WTC11 (cell line): Measurements from ENCODE around the gene TOP2A. TPM values are rescaled to one million over a fixed set of nuclear protein-coding genes. Genes with fewer than 3 reads are reported as not detected.

ENCODE experiments used
- ATAC-seq: fragments of 200-7000 bp; cut with Tn5 transposase; 2 replicates; pipeline ENCODE4 v1.10.0; 2021; ENCODE audit warnings: mild to moderate bottlenecking, moderate library complexity
- CTCF ChIA-PET: fragments of 300-600 bp; sonication (Branson Sonifier 250); formaldehyde crosslinking; loops from one replicate; lab custom pipeline; 2021; ENCODE audit warnings: antibody characterized with exemption; lab: Charles Lee
- POLR2A ChIA-PET: fragments of 350-600 bp; sonication (Branson Sonifier 250); formaldehyde crosslinking; loops from one replicate; lab custom pipeline; 2021; ENCODE audit warnings: antibody characterized with exemption; lab: Charles Lee
- DNase-seq: peaks from one replicate; pipeline ENCODE4 v3.0.0; 2021; ENCODE audit warnings: low spot score
- H3K27ac Mint-ChIP-seq: 2 replicates; pipeline ENCODE4 v1.8.0; 2021; ENCODE audit warnings: mixed read lengths
- H3K27me3 Mint-ChIP-seq: 2 replicates; pipeline ENCODE4 v1.8.0; 2021; ENCODE audit warnings: low read depth, mild to moderate bottlenecking, moderate library complexity, mixed read lengths
- H3K36me3 Mint-ChIP-seq: 2 replicates; pipeline ENCODE4 v1.8.0; 2021; ENCODE audit warnings: mixed read lengths
- H3K4me1 Mint-ChIP-seq: 2 replicates; pipeline ENCODE4 v1.8.0; 2022; ENCODE audit warnings: mixed read lengths
- H3K4me3 Mint-ChIP-seq: 2 replicates; pipeline ENCODE4 v1.8.0; 2021; ENCODE audit warnings: mild to moderate bottlenecking, moderate library complexity, mixed read lengths
- H3K9me3 Mint-ChIP-seq: 2 replicates; pipeline ENCODE4 v1.8.0; 2021; ENCODE audit warnings: mixed read lengths
- ARID4B ChIP-seq: sonication (generic); formaldehyde crosslinking; IDR thresholded peaks from 2 replicates; pipeline ENCODE4 v1.8.0; 2023; ENCODE audit warnings: missing genetic modification reagents, mild to moderate bottlenecking, borderline replicate concordance
- CREM ChIP-seq: sonication (generic); formaldehyde crosslinking; IDR thresholded peaks from 2 replicates; pipeline ENCODE4 v1.8.1; 2022; ENCODE audit warnings: mild to moderate bottlenecking, missing genetic modification reagents, moderate library complexity
- E2F5 ChIP-seq: sonication (generic); formaldehyde crosslinking; IDR thresholded peaks from 2 replicates; pipeline ENCODE4 v1.8.1; 2022; ENCODE audit warnings: mild to moderate bottlenecking, moderate library complexity, missing genetic modification reagents
- ETV6 ChIP-seq: sonication (generic); formaldehyde crosslinking; IDR thresholded peaks from 2 replicates; pipeline ENCODE4 v1.8.1; 2022; ENCODE audit warnings: mild to moderate bottlenecking, missing genetic modification reagents
- FOXJ3 ChIP-seq: sonication (generic); formaldehyde crosslinking; IDR thresholded peaks from 2 replicates; pipeline ENCODE4 v1.9.0; 2021; ENCODE audit warnings: missing genetic modification reagents, mild to moderate bottlenecking, borderline replicate concordance
- FOXP4 ChIP-seq: sonication (generic); formaldehyde crosslinking; IDR thresholded peaks from 2 replicates; pipeline ENCODE4 v1.8.0; 2022; ENCODE audit warnings: mild to moderate bottlenecking, missing genetic modification reagents
- GABPB1 ChIP-seq: sonication (generic); formaldehyde crosslinking; IDR thresholded peaks from 2 replicates; pipeline ENCODE4 v1.8.1; 2023; ENCODE audit warnings: mild to moderate bottlenecking, missing genetic modification reagents
- GTF2I ChIP-seq: fragments of 250-450 bp; sonication (Bioruptor Pico); conservative IDR thresholded peaks from 2 replicates; pipeline ENCODE4 v1.4.0; 2021; ENCODE audit warnings: mild to moderate bottlenecking
- HMGA2 ChIP-seq: fragments of 250-450 bp; sonication (Bioruptor Pico); IDR thresholded peaks from 2 replicates; pipeline ENCODE4 v1.4.0; 2021; ENCODE audit warnings: mild to moderate bottlenecking, moderate library complexity
- HMGXB4 ChIP-seq: sonication (generic); formaldehyde crosslinking; IDR thresholded peaks from 2 replicates; pipeline ENCODE4 v1.8.1; 2023; ENCODE audit warnings: mild to moderate bottlenecking, moderate library complexity, missing genetic modification reagents
- NFE2L1 ChIP-seq: sonication (generic); formaldehyde crosslinking; IDR thresholded peaks from 2 replicates; pipeline ENCODE4 v1.8.1; 2023; ENCODE audit warnings: missing genetic modification reagents
- NR3C1 ChIP-seq: sonication (generic); formaldehyde crosslinking; conservative IDR thresholded peaks from 2 replicates; pipeline ENCODE4 v1.8.1; 2023; ENCODE audit warnings: low read depth, mild to moderate bottlenecking, missing genetic modification reagents
- PREB ChIP-seq: sonication (generic); formaldehyde crosslinking; IDR thresholded peaks from 2 replicates; pipeline ENCODE4 v1.8.1; 2022; ENCODE audit warnings: mild to moderate bottlenecking, missing genetic modification reagents, moderate library complexity, borderline replicate concordance
- RELA ChIP-seq: sonication (generic); formaldehyde crosslinking; IDR thresholded peaks from 2 replicates; pipeline ENCODE4 v1.8.1; 2022; ENCODE audit warnings: missing genetic modification reagents, mild to moderate bottlenecking, borderline replicate concordance
- TEAD1 ChIP-seq: sonication (generic); formaldehyde crosslinking; IDR thresholded peaks from 2 replicates; pipeline ENCODE4 v1.8.0; 2022; ENCODE audit warnings: mild to moderate bottlenecking, missing genetic modification reagents
- USF1 ChIP-seq: sonication (generic); formaldehyde crosslinking; IDR thresholded peaks from 2 replicates; pipeline ENCODE4 v1.8.0; 2022; ENCODE audit warnings: mild to moderate bottlenecking, missing genetic modification reagents
- ZNF219 ChIP-seq: sonication (generic); formaldehyde crosslinking; IDR thresholded peaks from 2 replicates; pipeline ENCODE4 v1.8.0; 2023; ENCODE audit warnings: missing genetic modification reagents, mild to moderate bottlenecking, borderline replicate concordance
- ZNF281 ChIP-seq: sonication (generic); formaldehyde crosslinking; IDR thresholded peaks from 2 replicates; pipeline ENCODE4 v1.8.0; 2023; ENCODE audit warnings: mild to moderate bottlenecking, missing genetic modification reagents
- ZNF416 ChIP-seq: fragments of 250-450 bp; sonication (Bioruptor Pico); IDR thresholded peaks from 2 replicates; pipeline ENCODE4 v1.9.0; 2021; ENCODE audit warnings: mild to moderate bottlenecking, inconsistent platforms
- ZSCAN18 ChIP-seq: fragments of 250-450 bp; sonication (Bioruptor Pico); IDR thresholded peaks from 2 replicates; pipeline ENCODE4 v2.1.2; 2022; ENCODE audit warnings: mild to moderate bottlenecking, moderate library complexity
- total RNA-seq: library from RNA; stranded (reverse); gene quantifications from 3 replicates; pipeline ENCODE4 v1.2.3, GENCODE V29; 2021

The TOP2A gene
- total RNA-seq, 1 experiment from 2014 or later = 307 TPM

- CTCF ChIA-PET = interaction anchor here (0.7 to 1.3 kb wide), 7 partner anchors 14 to 192 kb away, joined by 3 to 8 read pairs (median 5); no protein-coding TSS in a partner anchor
- DNase-seq (peak; percentile 90), ATAC-seq (peak; percentile 53)
- POLR2A ChIA-PET = interaction anchor here (0.6 to 1.8 kb wide), 2 partner anchors 32 to 277 kb away, joined by 5 read pairs; partner anchors contain the start of gene RARA
- Mint-ChIP-seq H3K27me3 (peaks cover 68% of the 10 kb centered on the region), H3K27ac (no peak overlapping the region), H3K4me1 (peaks cover 33% of the 10 kb centered on the region), H3K36me3 (no peaks in the 10 kb centered on the region), H3K4me3 (peak overlapping the region; percentile 76), H3K9me3 (no peaks in the 10 kb centered on the region)
- TF ChIP-seq GABPB1 (CRISPR knock-in tag) (peak; percentile 86), TEAD1 (CRISPR knock-in tag) (no peak), ETV6 (CRISPR knock-in tag) (no peak), ZNF281 (CRISPR knock-in tag) (no peak), GTF2I (no peak), ZNF416 (CRISPR knock-in tag) (no peak), HMGXB4 (CRISPR knock-in tag) (no peak; the same call in 1 of the 2 replicates), RELA (CRISPR knock-in tag) (0 out of 2 replicates have a peak, but pooled peaks have one; percentile 68), ARID4B (no peak), USF1 (no peak), NR3C1 (CRISPR knock-in tag) (no peak), ZNF219 (no peak), FOXP4 (CRISPR knock-in tag) (no peak), PREB (CRISPR knock-in tag) (no peak), ZSCAN18 (CRISPR knock-in tag) (no peak), CREM (0 out of 2 replicates have a peak, but pooled peaks have one; percentile 59), FOXJ3 (CRISPR knock-in tag) (no peak), E2F5 (CRISPR knock-in tag) (peak; percentile 62; the same call in 1 of the 2 replicates), HMGA2 (CRISPR knock-in tag) (no peak), NFE2L1 (CRISPR knock-in tag) (no peak)
Observed at GRCh38 chr17:40340880-40341807, 76.6 kb downstream of the TOP2A start.
